ENCODE measurements around the gene TXNDC8. TPM values are rescaled to one million over a fixed set of nuclear protein-coding genes. Genes with fewer than 3 reads are reported as not detected.

TXNDC8 gene
- total RNA-seq = not detected

DNA sequence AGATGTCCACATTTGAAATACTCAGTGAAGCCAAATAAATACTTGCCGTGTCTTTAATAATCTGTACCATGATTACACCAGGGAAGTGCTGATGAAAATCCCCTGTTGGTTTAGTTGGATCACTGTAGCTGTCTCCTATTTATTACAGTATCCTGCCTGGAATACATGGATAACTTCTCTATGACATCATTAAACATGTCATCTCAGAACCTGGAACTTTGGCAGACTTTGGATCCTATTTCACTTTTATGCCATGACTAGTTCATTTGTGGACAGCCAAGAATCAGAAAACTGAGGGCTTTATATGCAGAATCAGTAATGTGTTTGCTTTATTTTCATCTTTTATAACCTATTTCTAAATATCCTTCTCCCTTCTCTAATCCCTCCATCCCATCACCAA, at the start of gene TXNDC8:
TSS of gene TXNDC8 (minus strand) at position 137 of the 400 bp plus-strand sequence.
- Histone ChIP-seq H3K4me1 (no peaks in the 10 kb centered on the region), H3K27me3 (no peaks in the 10 kb centered on the region), H3K27ac (no peak within 1 kb of the TSS), H3K9me3 (no peaks in the 10 kb centered on the region), H3K4me3 (no peak within 1 kb of the TSS), H3K36me3 (no peaks in the 10 kb centered on the region)
- DNase-seq = no peak
- no peak for TF ChIP-seq POLR2A (IDR thresholded peaks at IDR 0.05)
- TF ChIP-seq, protein P1, sequence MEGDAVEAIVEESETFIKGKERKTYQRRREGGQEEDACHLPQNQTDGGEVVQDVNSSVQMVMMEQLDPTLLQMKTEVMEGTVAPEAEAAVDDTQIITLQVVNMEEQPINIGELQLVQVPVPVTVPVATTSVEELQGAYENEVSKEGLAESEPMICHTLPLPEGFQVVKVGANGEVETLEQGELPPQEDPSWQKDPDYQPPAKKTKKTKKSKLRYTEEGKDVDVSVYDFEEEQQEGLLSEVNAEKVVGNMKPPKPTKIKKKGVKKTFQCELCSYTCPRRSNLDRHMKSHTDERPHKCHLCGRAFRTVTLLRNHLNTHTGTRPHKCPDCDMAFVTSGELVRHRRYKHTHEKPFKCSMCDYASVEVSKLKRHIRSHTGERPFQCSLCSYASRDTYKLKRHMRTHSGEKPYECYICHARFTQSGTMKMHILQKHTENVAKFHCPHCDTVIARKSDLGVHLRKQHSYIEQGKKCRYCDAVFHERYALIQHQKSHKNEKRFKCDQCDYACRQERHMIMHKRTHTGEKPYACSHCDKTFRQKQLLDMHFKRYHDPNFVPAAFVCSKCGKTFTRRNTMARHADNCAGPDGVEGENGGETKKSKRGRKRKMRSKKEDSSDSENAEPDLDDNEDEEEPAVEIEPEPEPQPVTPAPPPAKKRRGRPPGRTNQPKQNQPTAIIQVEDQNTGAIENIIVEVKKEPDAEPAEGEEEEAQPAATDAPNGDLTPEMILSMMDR (IDR thresholded peaks at IDR 0.05) = no peak
- intact Hi-C loops (cut with DNase I; ENCODE audit: low total_unique reads) = no loop called here

DNA sequence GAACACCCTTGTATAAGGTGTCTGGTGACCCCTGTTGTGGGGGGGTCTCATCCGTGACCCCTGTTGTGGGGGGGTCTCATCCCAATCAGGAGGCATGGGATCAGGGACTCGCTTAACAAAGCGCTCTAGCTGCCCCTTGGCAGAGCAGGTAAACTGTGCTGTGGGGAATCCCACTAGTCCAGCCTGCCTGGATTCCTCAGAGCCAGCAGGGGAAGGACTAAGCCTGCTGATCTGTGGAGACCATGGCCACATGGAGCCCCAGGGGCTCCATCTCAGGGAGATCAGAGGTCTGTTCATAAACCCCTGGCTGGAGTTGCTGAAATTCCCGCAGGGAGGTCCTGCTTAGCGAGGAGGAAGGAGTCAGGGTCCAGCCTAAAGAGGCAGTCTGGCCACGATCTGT, 45.8 kb upstream of the TXNDC8 start:
- Histone ChIP-seq H3K36me3 (no peaks in the 10 kb centered on the region), H3K27ac (no peak overlapping the region), H3K27me3 (no peaks in the 10 kb centered on the region), H3K4me1 (no peaks in the 10 kb centered on the region), H3K4me3 (no peak overlapping the region), H3K9me3 (no peaks in the 10 kb centered on the region)
- no peak for TF ChIP-seq POLR2A (IDR thresholded peaks at IDR 0.05)
- TF ChIP-seq, protein P1 (IDR thresholded peaks at IDR 0.05) = no peak
- DNase-seq = no peak
- intact Hi-C loops (cut with DNase I; ENCODE audit: low total_unique reads) = no loop called here

DNA sequence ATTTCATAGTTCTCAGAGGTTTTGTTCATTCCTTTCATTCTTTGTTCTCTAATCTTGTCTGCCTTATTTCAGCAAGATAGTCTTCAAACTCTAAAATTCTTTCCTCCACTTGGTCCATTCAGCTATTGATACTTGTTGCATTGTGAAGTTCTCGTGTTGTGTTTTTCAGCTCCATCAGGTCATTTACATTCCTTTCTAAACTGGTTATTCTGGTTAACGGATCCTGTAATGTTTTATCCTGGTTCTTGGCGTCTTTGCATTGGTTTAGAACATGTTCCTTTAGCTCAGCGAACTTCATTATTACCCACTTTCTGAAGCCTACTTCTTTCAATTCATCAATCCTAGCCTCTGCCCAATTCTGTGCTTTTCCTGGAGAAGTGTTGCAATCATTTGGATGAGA, 45.1 kb upstream of the TXNDC8 start:
- TF ChIP-seq, protein P1 (IDR thresholded peaks at IDR 0.05) = no peak
- TF ChIP-seq POLR2A (IDR thresholded peaks at IDR 0.05) = no peak
- no peaks in the 10 kb centered on the region for H3K9me3 ChIP-seq
- no peaks in the 10 kb centered on the region for H3K4me1 ChIP-seq
- no peak overlapping the region for H3K4me3 ChIP-seq
- no peaks in the 10 kb centered on the region for H3K27me3 ChIP-seq
- no peak overlapping the region for H3K27ac ChIP-seq
- intact Hi-C loops (cut with DNase I; ENCODE audit: low total_unique reads) = no loop called here
- no peak for DNase-seq
- H3K36me3 ChIP-seq = no peaks in the 10 kb centered on the region

DNA sequence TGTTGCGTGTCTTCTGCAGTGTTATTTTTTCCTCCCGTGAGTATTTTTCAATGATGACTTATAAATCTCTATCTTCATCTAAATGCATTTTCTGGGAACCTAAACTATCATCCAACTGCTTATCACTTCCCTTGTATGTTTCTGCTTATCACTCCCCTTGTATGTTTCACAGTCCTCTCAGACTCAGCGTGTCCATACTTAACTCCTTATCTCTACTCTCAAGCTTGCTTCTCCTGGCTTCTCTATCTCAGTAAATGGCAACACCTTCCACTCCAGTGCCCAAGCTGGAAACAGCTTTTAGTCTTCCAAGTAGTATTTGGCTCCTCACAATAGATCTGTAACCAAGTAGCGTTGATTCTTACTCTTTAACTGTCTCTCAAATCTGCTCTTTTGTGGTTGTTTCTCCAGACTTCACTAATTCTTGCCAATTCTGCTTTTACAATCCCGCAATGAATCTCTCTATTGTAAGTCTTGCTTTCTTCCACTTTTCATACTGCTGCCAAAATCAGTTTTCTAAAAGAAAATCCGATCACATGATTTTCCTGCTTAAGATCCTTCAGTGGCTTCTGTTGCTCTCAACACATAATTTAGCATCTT, 33.8 kb upstream of the TXNDC8 start:
- Histone ChIP-seq H3K36me3 (no peaks in the 10 kb centered on the region), H3K27me3 (no peaks in the 10 kb centered on the region), H3K9me3 (no peaks in the 10 kb centered on the region), H3K4me1 (no peaks in the 10 kb centered on the region), H3K27ac (no peak overlapping the region), H3K4me3 (no peak overlapping the region)
- intact Hi-C loops (cut with DNase I; ENCODE audit: low total_unique reads) = no loop called here
- no peak for DNase-seq
- no peak for TF ChIP-seq POLR2A (IDR thresholded peaks at IDR 0.05)
- TF ChIP-seq, protein P1 (IDR thresholded peaks at IDR 0.05) = no peak

DNA sequence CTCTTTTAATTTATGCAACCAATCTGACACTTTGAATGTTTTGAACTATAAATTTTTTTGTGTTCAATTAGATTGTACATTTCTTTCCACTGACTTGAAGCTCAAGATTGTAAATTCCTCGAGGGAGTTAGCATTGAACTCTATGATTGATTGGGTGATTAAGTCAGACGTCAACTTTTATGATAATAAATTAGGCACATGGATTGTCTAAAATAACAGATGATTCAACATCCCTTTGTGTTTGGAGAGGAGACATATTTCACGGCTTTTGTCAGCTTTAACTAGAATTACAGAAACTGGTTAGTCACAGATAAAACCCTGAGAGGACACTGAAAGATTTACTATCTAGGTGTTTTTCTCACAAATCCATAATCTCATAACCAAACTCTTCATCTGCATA, 32.7 kb upstream of the TXNDC8 start:
- intact Hi-C loops (cut with DNase I; ENCODE audit: low total_unique reads) = no loop called here
- no peak for TF ChIP-seq POLR2A (IDR thresholded peaks at IDR 0.05)
- TF ChIP-seq, protein P1 (IDR thresholded peaks at IDR 0.05) = no peak
- H3K27ac ChIP-seq = no peak overlapping the region
- no peaks in the 10 kb centered on the region for H3K27me3 ChIP-seq
- DNase-seq = no peak
- H3K36me3 ChIP-seq = no peaks in the 10 kb centered on the region
- no peaks in the 10 kb centered on the region for H3K4me1 ChIP-seq
- no peak overlapping the region for H3K4me3 ChIP-seq
- no peaks in the 10 kb centered on the region for H3K9me3 ChIP-seq

Measured in uterus (tissue), 4 donors.